Neural crest cell (in vitro differentiated cells): ENCODE results near the gene RUVBL1. TPM values are rescaled to one million over a fixed set of nuclear protein-coding genes. Genes with fewer than 3 reads are reported as not detected.

ENCODE experiments used
- DNase-seq: peaks from one replicate; pipeline ENCODE4 v3.0.0; 2021; ENCODE audit warnings: low read depth, mixed read lengths, low spot score
- H3K27ac Mint-ChIP-seq: one replicate; pipeline ENCODE4 v1.8.0; 2021; ENCODE audit warnings: mild to moderate bottlenecking, mixed read lengths; ENCODE audit not compliant: unreplicated experiment
- H3K27me3 Mint-ChIP-seq: 2 replicates; pipeline ENCODE4 v1.8.0; 2021; ENCODE audit warnings: low read depth, mild to moderate bottlenecking, mixed read lengths
- H3K36me3 Mint-ChIP-seq: 2 replicates; pipeline ENCODE4 v1.8.0; 2021; ENCODE audit warnings: low read depth, mild to moderate bottlenecking, mixed read lengths
- H3K4me1 Mint-ChIP-seq: 2 replicates; pipeline ENCODE4 v1.8.0; 2021; ENCODE audit warnings: mixed read lengths
- H3K4me3 Mint-ChIP-seq: one replicate; pipeline ENCODE4 v1.8.0; 2021; ENCODE audit warnings: mild to moderate bottlenecking, mixed read lengths
- H3K9me3 Mint-ChIP-seq: 2 replicates; pipeline ENCODE4 v1.8.0; 2021; ENCODE audit warnings: mixed read lengths
- total RNA-seq: library from RNA; stranded (reverse); gene quantifications from 2 replicates; pipeline ENCODE4 v1.2.1, GENCODE V29; 2021
- TF ChIP-seq, protein P1 (sequence below): fragments of 200-600 bp; sonication (generic); conservative IDR thresholded peaks from 2 replicates; pipeline ENCODE4 v1.5.0; 2021; ENCODE audit warnings: antibody characterized with exemption, mild to moderate bottlenecking

Gene RUVBL1
- total RNA-seq, 1 donor from 2014 or later, result 93.1 TPM

DNA sequence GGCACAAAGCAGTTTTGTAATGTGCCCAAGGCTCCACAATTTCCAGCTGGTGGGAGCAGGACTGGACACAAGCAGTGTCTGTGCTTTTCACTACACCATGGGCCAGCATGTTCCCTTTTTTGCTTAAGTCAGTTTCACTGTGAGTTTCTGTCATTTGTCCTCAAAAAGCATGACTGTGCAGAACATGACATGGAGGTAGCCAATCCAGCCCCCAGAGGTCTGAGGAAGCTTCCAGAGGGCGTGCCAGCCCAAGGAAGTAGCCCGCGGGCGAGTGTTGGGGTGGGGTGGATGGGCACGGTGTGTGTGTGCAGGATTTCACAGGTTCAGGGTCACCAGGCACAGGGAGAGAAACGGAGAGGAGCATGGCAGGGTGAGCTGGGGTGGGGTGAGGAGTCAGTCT, 21.7 kb upstream of the RUVBL1 start:
- no peaks in the 10 kb centered on the region for H3K36me3 Mint-ChIP-seq
- peaks cover 59% of the 10 kb centered on the region for H3K27me3 Mint-ChIP-seq
- H3K4me1 Mint-ChIP-seq, result no peaks in the 10 kb centered on the region
- no peak overlapping the region for H3K4me3 Mint-ChIP-seq
- H3K27ac Mint-ChIP-seq, result no peak overlapping the region
- no peak for DNase-seq
- TF ChIP-seq, protein P1, sequence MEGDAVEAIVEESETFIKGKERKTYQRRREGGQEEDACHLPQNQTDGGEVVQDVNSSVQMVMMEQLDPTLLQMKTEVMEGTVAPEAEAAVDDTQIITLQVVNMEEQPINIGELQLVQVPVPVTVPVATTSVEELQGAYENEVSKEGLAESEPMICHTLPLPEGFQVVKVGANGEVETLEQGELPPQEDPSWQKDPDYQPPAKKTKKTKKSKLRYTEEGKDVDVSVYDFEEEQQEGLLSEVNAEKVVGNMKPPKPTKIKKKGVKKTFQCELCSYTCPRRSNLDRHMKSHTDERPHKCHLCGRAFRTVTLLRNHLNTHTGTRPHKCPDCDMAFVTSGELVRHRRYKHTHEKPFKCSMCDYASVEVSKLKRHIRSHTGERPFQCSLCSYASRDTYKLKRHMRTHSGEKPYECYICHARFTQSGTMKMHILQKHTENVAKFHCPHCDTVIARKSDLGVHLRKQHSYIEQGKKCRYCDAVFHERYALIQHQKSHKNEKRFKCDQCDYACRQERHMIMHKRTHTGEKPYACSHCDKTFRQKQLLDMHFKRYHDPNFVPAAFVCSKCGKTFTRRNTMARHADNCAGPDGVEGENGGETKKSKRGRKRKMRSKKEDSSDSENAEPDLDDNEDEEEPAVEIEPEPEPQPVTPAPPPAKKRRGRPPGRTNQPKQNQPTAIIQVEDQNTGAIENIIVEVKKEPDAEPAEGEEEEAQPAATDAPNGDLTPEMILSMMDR, result no peak
- H3K9me3 Mint-ChIP-seq, result no peaks in the 10 kb centered on the region

DNA sequence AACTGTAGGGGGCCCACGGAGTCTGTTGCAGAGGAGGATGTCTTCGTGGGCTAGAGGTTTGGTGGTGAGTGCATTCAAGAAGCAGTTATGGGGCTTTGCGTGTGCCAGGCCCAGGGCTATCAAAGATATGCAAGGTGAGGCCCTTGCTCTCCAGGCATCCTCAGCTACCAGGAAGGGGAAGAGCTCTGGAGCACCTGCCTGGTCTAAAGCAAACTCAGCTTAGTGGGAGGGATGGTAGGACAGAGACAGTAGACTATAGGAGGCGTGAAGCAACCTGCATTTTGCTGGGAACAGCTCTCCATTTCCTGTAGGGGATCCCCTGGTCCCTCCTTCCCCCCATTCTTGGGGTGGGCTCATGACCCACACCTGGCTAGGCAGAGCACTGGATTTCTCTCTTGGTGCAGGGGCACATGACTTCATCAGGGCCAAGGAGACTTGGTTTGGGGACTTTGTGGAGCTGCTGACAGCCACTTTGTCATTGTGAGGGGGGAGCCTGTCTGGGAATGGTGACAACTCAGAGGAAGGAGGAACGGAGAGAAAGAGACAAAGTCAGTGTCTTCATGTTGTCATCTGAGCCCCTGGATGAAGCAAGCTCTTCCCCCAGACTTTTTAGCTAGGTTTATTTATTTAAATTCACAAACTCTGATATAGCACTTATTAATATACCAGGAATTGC, 21.0 kb upstream of the RUVBL1 start:
- TF ChIP-seq, protein P1, result no peak
- H3K27ac Mint-ChIP-seq, result no peak overlapping the region
- no peak overlapping the region for H3K4me3 Mint-ChIP-seq
- no peaks in the 10 kb centered on the region for H3K4me1 Mint-ChIP-seq
- H3K9me3 Mint-ChIP-seq, result no peaks in the 10 kb centered on the region
- H3K27me3 Mint-ChIP-seq, result peaks cover 58% of the 10 kb centered on the region
- H3K36me3 Mint-ChIP-seq, result no peaks in the 10 kb centered on the region
- DNase-seq, result no peak

DNA sequence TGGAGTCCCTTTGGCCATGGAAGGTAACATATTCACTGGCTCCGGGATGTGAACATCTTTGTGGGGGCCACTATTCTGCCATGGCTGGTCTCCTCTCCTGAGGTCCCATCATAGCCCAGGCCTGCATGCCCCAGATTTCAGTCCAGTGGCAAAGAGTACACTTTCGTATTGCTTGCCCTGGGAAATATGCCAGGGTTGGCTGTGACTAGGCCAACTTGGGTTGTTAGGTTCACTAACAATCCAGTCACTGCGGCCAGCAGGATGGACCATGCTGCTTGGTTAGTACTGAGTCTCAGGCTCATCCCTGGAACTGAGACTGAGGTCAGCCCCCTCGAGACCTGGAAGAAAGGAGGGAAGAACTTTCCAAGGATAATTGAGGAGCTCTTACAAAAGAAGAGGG, 19.9 kb upstream of the RUVBL1 start:
- TF ChIP-seq, protein P1, result no peak
- peaks cover 62% of the 10 kb centered on the region for H3K27me3 Mint-ChIP-seq
- H3K27ac Mint-ChIP-seq, result no peak overlapping the region
- no peaks in the 10 kb centered on the region for H3K4me1 Mint-ChIP-seq
- no peaks in the 10 kb centered on the region for H3K9me3 Mint-ChIP-seq
- no peak overlapping the region for H3K4me3 Mint-ChIP-seq
- DNase-seq, result no peak
- no peaks in the 10 kb centered on the region for H3K36me3 Mint-ChIP-seq

DNA sequence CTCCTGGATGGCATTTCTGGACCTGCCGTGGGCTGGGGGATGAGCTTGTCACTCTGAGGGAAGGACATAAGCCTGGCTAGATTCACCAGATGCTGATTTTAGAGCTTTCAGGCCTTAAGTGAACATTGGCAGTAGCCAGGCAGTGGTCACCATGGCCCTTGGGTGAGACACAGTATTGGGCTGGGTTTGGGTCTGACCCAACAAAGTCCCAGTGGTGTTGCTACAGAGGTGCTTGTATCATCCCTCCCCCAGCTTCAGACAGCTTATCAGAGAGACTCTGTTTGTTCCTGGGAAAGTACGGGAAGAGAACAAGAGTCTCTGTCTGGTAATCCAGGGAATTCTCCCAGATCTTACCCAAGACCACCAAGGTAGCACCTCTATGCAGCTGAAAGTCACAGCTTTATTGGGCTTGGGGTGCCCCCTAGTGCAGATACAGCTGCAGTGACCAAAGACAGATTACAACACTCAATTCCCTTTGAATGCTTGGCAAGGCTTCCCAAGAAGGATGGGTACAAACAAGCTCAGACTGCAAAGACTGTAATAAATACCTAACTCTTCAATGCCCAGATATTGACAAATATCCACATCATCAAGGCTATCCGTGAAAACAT, 9.8 kb upstream of the RUVBL1 start:
- no peak overlapping the region for H3K27ac Mint-ChIP-seq
- no peaks in the 10 kb centered on the region for H3K9me3 Mint-ChIP-seq
- DNase-seq, result peak; percentile 35
- H3K27me3 Mint-ChIP-seq, result peaks cover 50% of the 10 kb centered on the region
- H3K4me1 Mint-ChIP-seq, result no peaks in the 10 kb centered on the region
- no peaks in the 10 kb centered on the region for H3K36me3 Mint-ChIP-seq
- TF ChIP-seq, protein P1, result peak; percentile 66
- H3K4me3 Mint-ChIP-seq, result no peak overlapping the region

DNA sequence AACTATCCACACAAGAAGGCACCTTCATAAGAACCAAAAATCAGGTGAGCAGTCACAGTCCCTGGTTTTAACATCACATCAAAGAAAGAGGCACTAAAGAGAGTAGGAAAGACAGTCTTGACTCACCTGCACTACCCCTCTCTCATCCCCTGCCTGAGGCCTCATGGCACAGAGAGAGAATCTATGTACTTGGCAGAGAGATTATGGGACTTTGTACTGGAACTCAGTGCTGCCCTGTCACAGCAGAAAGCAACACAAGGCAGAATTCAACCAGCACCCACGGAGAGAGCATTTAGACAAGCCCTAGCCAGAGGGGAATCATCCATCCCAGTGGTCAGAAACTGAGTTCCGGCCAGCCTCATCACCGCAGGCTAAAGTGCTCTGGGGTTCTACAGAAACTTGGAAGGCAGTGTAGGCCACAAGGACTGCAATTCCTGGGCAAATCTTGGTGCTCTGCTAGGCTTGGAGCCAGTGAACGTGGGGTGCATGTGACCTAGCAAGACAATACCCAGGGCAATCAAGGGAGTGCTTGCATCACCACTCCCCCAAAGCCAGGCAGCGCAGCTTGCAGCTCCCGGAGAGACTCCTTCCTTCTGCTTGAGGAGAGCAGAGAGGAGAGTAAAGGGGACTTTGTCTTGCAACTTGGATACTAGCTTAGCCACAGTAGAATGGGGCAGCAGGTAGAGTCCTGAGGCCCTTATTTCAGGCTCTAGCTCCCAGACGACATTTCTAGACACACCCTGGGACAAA, 8.5 kb upstream of the RUVBL1 start:
- Mint-ChIP-seq H3K27ac (no peak overlapping the region), H3K36me3 (no peaks in the 10 kb centered on the region), H3K27me3 (peaks cover 46% of the 10 kb centered on the region), H3K4me3 (no peak overlapping the region), H3K9me3 (no peaks in the 10 kb centered on the region), H3K4me1 (no peaks in the 10 kb centered on the region)
- TF ChIP-seq, protein P1, result no peak
- DNase-seq, result no peak
